Pancreas (tissue), 10 donors: Measurements from ENCODE around the gene SDHB. TPM values are rescaled to one million over a fixed set of nuclear protein-coding genes. Genes with fewer than 3 reads are reported as not detected.

Source experiments
- ATAC-seq, 4 donors: fragments of 200-7000 bp; cut with Tn5 transposase; one replicate each; pipeline versions ENCODE4 v1.8.0 to v1.9.1; 2020; ENCODE audit warnings: mild to moderate bottlenecking in 4 of 4, moderate library complexity in 4 of 4
- DNase-seq, 6 donors: peaks; one replicate each; pipeline ENCODE4 v3.0.0-alpha.2; 2020
- FAIRE-seq: peaks from 2 replicates; lab custom pipeline; 2012; peaks lifted over from hg19 to GRCh38; lab: Jason Lieb, UNC
- H3K27ac ChIP-seq, 4 donors: fragments of 200-600 bp; sonication (generic); 1 replicate in 3 of 4; 2 replicates in 1 of 4; pipeline versions ENCODE4 v1.5.0 to v1.8.0; 2020
- H3K27me3 ChIP-seq, 4 donors: fragments of 200-600 bp; one replicate each; pipeline ENCODE4 v1.8.0; 2021
- H3K36me3 ChIP-seq, 3 donors: fragments of 200-600 bp; sonication (generic) in 1 of 3; one replicate each; pipeline versions ENCODE4 v1.5.0 to v1.8.0; 2020 to 2021
- H3K4me1 ChIP-seq, 3 donors: fragments of 200-600 bp; one replicate each; pipeline ENCODE4 v1.8.0; 2021
- H3K4me3 ChIP-seq, 4 donors: fragments of 200-600 bp; sonication (generic) in 2 of 4; one replicate each; pipeline versions ENCODE4 v1.5.0 to v1.8.0; 2020 to 2021
- H3K9me3 ChIP-seq, 4 donors: fragments of 200-600 bp; one replicate each; pipeline ENCODE4 v1.8.0; 2021
- WGBS, 2 donors: extraction: QIAGEN DNeasy Blood & Tissue Kit; methylation state at CpG; one replicate each; pipeline ENCODE4 v1.1.7; 2013; 5-methylcytosine and 5-hydroxymethylcytosine counted together
- intact Hi-C, 3 donors: fragments of 100-400 bp; cut with DNase I; formaldehyde crosslinking; loops; one replicate each; pipeline versions ENCODE4 v1.11.1 to v1.14.2; 2022
- polyA plus RNA-seq, 2 donors: library from polyadenylated mRNA; stranded (reverse); fragments of 200-250 nt; gene quantifications; one replicate each; pipeline ENCODE4 v1.2.3, GENCODE V29; 2013
- total RNA-seq, 6 donors: library from RNA; stranded (reverse); fragmentation: NEBNext Ultra II Directional in 4 of 6; extraction: Animal tissue kit (Norgen Biotek cat#: 25700) in 4 of 6; gene quantifications; one replicate each; pipeline versions ENCODE4 v1.2.1 to v1.2.4, GENCODE V29; 2021 to 2023
- TF ChIP-seq, protein P1 (sequence below), 4 donors: fragments of 200-600 bp; sonication (generic) in 3 of 4; IDR thresholded peaks; one replicate each; pipeline versions ENCODE4 v1.5.0 to v1.8.0; 2021; ENCODE audit warnings: antibody characterized with exemption in 4 of 4
- donor health status: healthy with polysubstance abuse.
- donor health status: DM: no; HTN: no; CAD: no; lungs with moderate emphysema.
- donor health status: DM: no; HTN: no; CAD: no.
- donor health status: control.
- donor health status: control.
- donor health status: Bipolar disorder and iron deficiency.
- donor health status: DM: yes; HTN: yes; CAD: no.
- donor health status: DM: no; HTN: no; CAD: no.
- donor health status: DM: no; HTN: no; CAD: no.
- donor health status: DM: yes; HTN: yes; CAD: no.

The SDHB gene
- total and polyA plus RNA-seq, 8 donors: 28.5 to 50.8 (median 44.7) TPM

DNA sequence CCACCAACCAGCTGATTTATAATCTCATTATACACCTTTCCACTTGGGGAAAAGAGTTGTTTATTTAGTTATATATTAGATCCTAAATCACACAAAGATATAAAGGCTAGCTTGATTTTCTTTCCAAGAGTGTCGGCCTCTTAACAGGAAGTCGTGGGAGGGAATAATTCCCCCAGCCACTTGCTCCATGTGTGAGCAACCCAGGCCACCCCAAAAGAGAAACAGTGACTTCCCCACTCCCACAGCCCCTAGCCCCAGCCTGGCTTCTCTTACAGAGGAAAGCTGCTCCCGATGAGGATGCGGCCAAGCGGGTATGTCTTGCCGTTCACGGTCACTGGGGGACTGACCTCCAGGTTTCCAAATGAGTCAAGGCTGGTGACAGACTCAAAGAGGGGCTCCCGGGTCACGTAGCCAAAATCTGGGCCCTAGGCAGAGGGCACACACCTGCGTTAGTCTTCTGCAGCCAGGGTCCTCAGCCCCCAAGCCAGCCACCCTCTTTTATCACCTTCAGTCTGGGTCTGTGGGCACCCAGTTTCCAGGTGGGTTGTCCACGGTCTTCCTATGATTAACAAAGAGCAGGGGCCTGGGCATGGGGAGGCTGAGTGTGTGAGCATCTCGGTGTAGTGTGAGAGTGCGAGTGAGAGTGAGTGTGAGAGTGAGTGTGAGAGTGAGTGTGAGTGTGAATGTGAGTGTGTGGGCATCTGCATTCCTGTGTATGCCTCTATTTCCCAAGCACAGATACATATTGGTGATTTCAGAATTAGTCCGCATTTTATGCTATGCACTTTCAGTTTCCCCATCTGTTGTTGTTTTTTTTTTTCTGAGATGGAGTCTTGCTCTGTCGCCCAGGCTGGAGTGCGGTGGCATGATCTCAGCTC, 25.4 kb upstream of the SDHB start:
- no peaks in the 10 kb centered on the region for H3K36me3 ChIP-seq
- no peak overlapping the region for H3K27ac ChIP-seq
- H3K4me3 ChIP-seq: no peak overlapping the region
- DNase-seq: peak in 2 of 6 donors; percentile 16 to 21
- H3K27me3 ChIP-seq: no peaks in the 10 kb centered on the region
- intact Hi-C loops: no loop called here
- TF ChIP-seq, protein P1, sequence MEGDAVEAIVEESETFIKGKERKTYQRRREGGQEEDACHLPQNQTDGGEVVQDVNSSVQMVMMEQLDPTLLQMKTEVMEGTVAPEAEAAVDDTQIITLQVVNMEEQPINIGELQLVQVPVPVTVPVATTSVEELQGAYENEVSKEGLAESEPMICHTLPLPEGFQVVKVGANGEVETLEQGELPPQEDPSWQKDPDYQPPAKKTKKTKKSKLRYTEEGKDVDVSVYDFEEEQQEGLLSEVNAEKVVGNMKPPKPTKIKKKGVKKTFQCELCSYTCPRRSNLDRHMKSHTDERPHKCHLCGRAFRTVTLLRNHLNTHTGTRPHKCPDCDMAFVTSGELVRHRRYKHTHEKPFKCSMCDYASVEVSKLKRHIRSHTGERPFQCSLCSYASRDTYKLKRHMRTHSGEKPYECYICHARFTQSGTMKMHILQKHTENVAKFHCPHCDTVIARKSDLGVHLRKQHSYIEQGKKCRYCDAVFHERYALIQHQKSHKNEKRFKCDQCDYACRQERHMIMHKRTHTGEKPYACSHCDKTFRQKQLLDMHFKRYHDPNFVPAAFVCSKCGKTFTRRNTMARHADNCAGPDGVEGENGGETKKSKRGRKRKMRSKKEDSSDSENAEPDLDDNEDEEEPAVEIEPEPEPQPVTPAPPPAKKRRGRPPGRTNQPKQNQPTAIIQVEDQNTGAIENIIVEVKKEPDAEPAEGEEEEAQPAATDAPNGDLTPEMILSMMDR (IDR thresholded peaks at IDR 0.05): no peak
- no peaks in the 10 kb centered on the region for H3K9me3 ChIP-seq
- peaks cover 0 to 15% (median 0%) of the 10 kb centered on the region in 3 donors for H3K4me1 ChIP-seq
- no peak for ATAC-seq
- no peak for FAIRE-seq
- 83 to 86% methylated on average over 16 of the region's 16 CpGs for WGBS, 2 donors

DNA sequence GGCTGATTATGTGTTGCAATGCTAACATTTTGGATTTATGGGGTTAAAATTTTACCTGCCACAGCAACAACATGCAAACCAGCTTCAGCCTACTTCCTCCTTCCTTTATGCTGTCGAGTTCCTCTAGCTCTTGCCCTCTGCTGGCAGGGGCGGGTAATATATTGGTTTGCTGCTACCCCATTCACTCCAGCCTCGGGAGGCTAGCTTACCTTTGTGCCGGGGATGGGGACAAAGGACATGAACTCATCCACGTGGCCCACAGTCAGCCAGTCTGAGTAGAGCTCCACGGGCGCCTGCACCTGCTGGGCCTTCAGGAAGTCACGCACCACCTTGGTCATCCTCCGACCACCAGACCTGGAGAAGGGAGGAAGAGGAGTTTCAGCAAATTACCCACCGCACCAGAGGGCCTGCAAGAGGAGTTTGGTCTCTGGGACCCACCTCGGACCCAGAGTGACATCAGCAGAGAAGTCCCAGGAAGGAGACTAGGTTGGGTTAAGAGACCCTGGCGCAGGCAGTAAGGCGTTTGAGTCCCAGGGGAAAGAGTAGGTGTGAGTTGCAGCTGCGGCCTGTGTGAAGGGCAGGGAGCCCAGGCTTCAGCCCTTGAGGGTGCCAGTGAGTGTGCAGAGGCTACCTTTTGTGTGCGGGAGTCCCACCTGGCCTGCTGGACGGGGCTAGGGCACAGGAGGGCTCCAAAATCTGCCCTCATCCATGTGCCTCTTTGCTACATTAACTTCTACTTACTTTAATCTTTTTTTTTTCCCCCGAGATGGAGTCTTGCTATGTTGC, 21.8 kb upstream of the SDHB start:
- H3K36me3 ChIP-seq: no peaks in the 10 kb centered on the region
- intact Hi-C loops: no loop called here
- ATAC-seq (peak in 1 of 4 donors; percentile 24), FAIRE-seq (no peak), DNase-seq (peak in 2 of 6 donors; percentile 10 to 20)
- no peaks in the 10 kb centered on the region for H3K4me1 ChIP-seq
- WGBS, 2 donors: 81 to 86% methylated on average over 17 of the region's 17 CpGs
- H3K9me3 ChIP-seq: no peaks in the 10 kb centered on the region
- H3K27ac ChIP-seq: no peak overlapping the region
- TF ChIP-seq, protein P1 (IDR thresholded peaks at IDR 0.05): no peak
- no peaks in the 10 kb centered on the region for H3K27me3 ChIP-seq
- no peak overlapping the region for H3K4me3 ChIP-seq

DNA sequence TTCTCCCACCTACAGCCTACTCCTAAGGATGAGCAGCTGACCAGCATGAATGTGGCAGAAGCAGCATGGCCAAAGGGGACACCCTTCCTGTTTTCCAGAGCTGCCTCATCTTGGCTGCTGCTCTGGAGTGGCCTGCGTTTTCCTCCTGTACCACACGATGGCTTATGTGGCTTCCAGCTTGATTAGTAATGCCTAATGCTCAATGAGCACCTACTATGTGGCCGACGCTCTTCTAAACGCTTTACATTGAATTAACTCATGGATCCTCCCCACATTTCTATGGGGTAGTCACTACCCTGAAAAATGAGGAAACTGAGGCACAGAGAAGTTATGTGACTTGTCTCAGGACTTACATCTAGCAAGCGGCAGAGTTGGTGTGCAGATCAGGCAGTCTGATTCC, 18.0 kb upstream of the SDHB start:
- intact Hi-C loops: no loop called here
- FAIRE-seq (no peak), ATAC-seq (no peak), DNase-seq (peak in 1 of 6 donors; percentile 5)
- Histone ChIP-seq H3K9me3 (no peaks in the 10 kb centered on the region), H3K4me1 (no peaks in the 10 kb centered on the region), H3K36me3 (no peaks in the 10 kb centered on the region), H3K27ac (no peak overlapping the region), H3K27me3 (no peaks in the 10 kb centered on the region), H3K4me3 (no peak overlapping the region)
- 79 to 80% methylated on average over 6 of the region's 6 CpGs for WGBS, 2 donors
- TF ChIP-seq, protein P1 (IDR thresholded peaks at IDR 0.05): no peak

DNA sequence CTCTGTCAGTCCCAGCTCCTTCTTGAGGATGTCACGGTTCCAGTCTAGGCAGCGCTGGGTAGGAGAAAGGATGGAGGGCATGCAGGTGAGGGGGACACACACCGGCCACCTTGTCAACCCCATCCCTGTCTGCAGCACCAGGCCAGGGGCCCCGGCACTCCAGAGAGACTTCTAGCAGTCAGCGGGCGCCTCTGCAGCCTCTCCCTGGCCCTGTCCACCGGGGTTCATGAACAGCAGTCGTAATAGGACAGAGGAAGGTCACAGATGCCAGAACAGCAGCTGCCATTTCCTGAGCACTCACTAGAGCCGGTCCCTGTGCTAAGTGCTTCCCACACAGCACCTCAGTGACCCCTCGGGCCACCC, 16.3 kb upstream of the SDHB start:
- H3K27ac ChIP-seq: no peak overlapping the region
- no peaks in the 10 kb centered on the region for H3K9me3 ChIP-seq
- H3K4me1 ChIP-seq: no peaks in the 10 kb centered on the region
- TF ChIP-seq, protein P1 (IDR thresholded peaks at IDR 0.05): no peak
- FAIRE-seq (no peak), ATAC-seq (no peak), DNase-seq (peak in 1 of 6 donors; percentile 1)
- H3K27me3 ChIP-seq: no peaks in the 10 kb centered on the region
- H3K36me3 ChIP-seq: no peaks in the 10 kb centered on the region
- WGBS, 2 donors: 82 to 83% methylated on average over 10 of the region's 10 CpGs
- no peak overlapping the region for H3K4me3 ChIP-seq
- intact Hi-C loops: no loop called here
